GM12878 (cell line): ENCODE results near the gene ZNF507. TPM values are rescaled to one million over a fixed set of nuclear protein-coding genes. Genes with fewer than 3 reads are reported as not detected.

Experiments used
- ATAC-seq: fragments of 200-7000 bp; cut with Tn5 transposase; 3 replicates; pipeline ENCODE4 v1.9.1; 2020; ENCODE audit warnings: mild to moderate bottlenecking, moderate library complexity
- BruUV-seq: library from RNA; stranded (reverse); fragments of 400-500 nt; replicated peaks from 2 replicates; lab custom pipeline; 2021; lab: Mats Ljungman, UMichigan
- CTCF ChIA-PET: fragments of 300-600 bp; sonication (Branson Sonifier 250); formaldehyde crosslinking; extraction: SDS; loops from one replicate; lab custom pipeline; 2021; ENCODE audit warnings: inconsistent platforms; lab: Yijun Ruan, JAX
- POLR2A ChIA-PET: fragments of 350-600 bp; formaldehyde crosslinking; extraction: SDS; loops from one replicate; lab custom pipeline; 2021; ENCODE audit warnings: inconsistent platforms; lab: Charles Lee
- RAD21 ChIA-PET: fragments of 300-600 bp; sonication (Branson Sonifier 250); formaldehyde crosslinking; loops from one replicate; lab custom pipeline; 2023; ENCODE audit warnings: antibody characterized with exemption; ENCODE audit not compliant: unreplicated experiment; lab: Charles Lee
- SMC1A ChIA-PET: fragments of 300-600 bp; sonication (Branson Sonifier 250); formaldehyde crosslinking; loops from one replicate; lab custom pipeline; 2023; ENCODE audit not compliant: unreplicated experiment, uncharacterized antibody; lab: Charles Lee
- DNase-seq: peaks from one replicate; pipeline ENCODE4 v3.0.0-alpha.2; 2011; ENCODE audit warnings: low read depth, low spot score
- FAIRE-seq: peaks from 3 replicates; lab custom pipeline; 2011; peaks lifted over from hg19 to GRCh38; lab: Jason Lieb, UNC
- H2AFZ ChIP-seq: 2 replicates; pipeline ENCODE4 v1.6.0; 2011; ENCODE audit warnings: low read depth, low read length, control low read depth; ENCODE audit not compliant: control insufficient read depth
- H3K27ac ChIP-seq: 2 replicates; pipeline ENCODE4 v1.5.1; 2011; ENCODE audit warnings: control low read depth; ENCODE audit not compliant: control insufficient read depth, insufficient read depth
- H3K27me3 ChIP-seq, 2 experiments: replicated peaks in 1 of 2; 2 replicates each; pipeline versions ENCODE4 v1.6.0 to v1.6.1; 2011; ENCODE audit warnings: low read length in 1 of 2; ENCODE audit not compliant: control insufficient read depth in 2 of 2, insufficient read depth in 2 of 2
- H3K36me3 ChIP-seq, 2 experiments: 2 replicates each; pipeline ENCODE4 v1.5.1; 2011; ENCODE audit warnings: low read length in 1 of 2; ENCODE audit not compliant: control insufficient read depth in 2 of 2, insufficient read depth in 2 of 2
- H3K4me1 ChIP-seq: 2 replicates; pipeline ENCODE4 v1.6.1; 2011; ENCODE audit warnings: mild to moderate bottlenecking, low read length, moderate library complexity, mixed read lengths; ENCODE audit not compliant: control insufficient read depth, insufficient read depth
- H3K4me2 ChIP-seq: 2 replicates; pipeline ENCODE4 v1.6.0; 2011; ENCODE audit warnings: control low read depth; ENCODE audit not compliant: control insufficient read depth, insufficient read depth
- H3K4me3 ChIP-seq: fragments of 200-600 bp; sonication (generic); 2 replicates; pipeline ENCODE4 v1.5.1; 2016
- H3K79me2 ChIP-seq: 2 replicates; pipeline ENCODE4 v1.6.0; 2011; ENCODE audit warnings: low read length; ENCODE audit not compliant: control insufficient read depth, insufficient read depth
- H3K9ac ChIP-seq: 2 replicates; pipeline ENCODE4 v1.8.0; 2011; ENCODE audit warnings: low read length, control low read depth, mixed read lengths; ENCODE audit not compliant: control insufficient read depth, insufficient read depth
- H3K9me3 ChIP-seq: replicated peaks from 3 replicates; pipeline ENCODE4 v1.5.1; 2011; ENCODE audit warnings: mild to moderate bottlenecking, low read length; ENCODE audit not compliant: control insufficient read depth, insufficient read depth
- H4K20me1 ChIP-seq: 2 replicates; pipeline ENCODE4 v1.6.0; 2011; ENCODE audit not compliant: control insufficient read depth, insufficient read depth
- CREB1 ChIP-seq: IDR thresholded peaks from 2 replicates; pipeline ENCODE4 v1.6.1; 2012; ENCODE audit warnings: low read depth, mild to moderate bottlenecking, inconsistent platforms
- CUX1 ChIP-seq: IDR thresholded peaks from 2 replicates; pipeline ENCODE4 v1.6.1; 2012; ENCODE audit warnings: improper control_type of control experiment, low read depth, low read length; ENCODE audit not compliant: insufficient replicate concordance
- EZH2 ChIP-seq: IDR thresholded peaks from 2 replicates; pipeline ENCODE4 v1.6.1; 2012; ENCODE audit warnings: low read depth, mild to moderate bottlenecking, control low read depth, inconsistent platforms, low read length, borderline replicate concordance; ENCODE audit not compliant: control insufficient read depth
- HDGF ChIP-seq: fragments of 450-650 bp; IDR thresholded peaks from 2 replicates; pipeline ENCODE4 v1.6.1; 2016; ENCODE audit warnings: antibody characterized with exemption
- MXI1 ChIP-seq: fragments of 150-350 bp; IDR thresholded peaks from 2 replicates; pipeline ENCODE4 v1.6.1; 2011; ENCODE audit warnings: low read depth, mild to moderate bottlenecking, inconsistent platforms, low read length, improper control_type of control experiment
- MYB ChIP-seq: fragments of 150-350 bp; IDR thresholded peaks from 2 replicates; pipeline ENCODE4 v1.6.1; 2014; ENCODE audit warnings: mild to moderate bottlenecking, low read depth, low read length, borderline replicate concordance
- NFYA ChIP-seq: IDR thresholded peaks from 2 replicates; pipeline ENCODE4 v1.6.1; 2011; ENCODE audit warnings: low read depth, mild to moderate bottlenecking, low read length, improper control_type of control experiment, borderline replicate concordance
- NFYB ChIP-seq: IDR thresholded peaks from 2 replicates; pipeline ENCODE4 v1.6.1; 2011; ENCODE audit warnings: low read depth, mild to moderate bottlenecking, low read length, improper control_type of control experiment, moderate library complexity; ENCODE audit not compliant: insufficient read depth
- NR2C2 ChIP-seq: IDR thresholded peaks from 2 replicates; pipeline ENCODE4 v1.6.1; 2011; ENCODE audit warnings: borderline replicate concordance, low read depth; ENCODE audit not compliant: control insufficient read depth, insufficient read length
- PML ChIP-seq: IDR thresholded peaks from 2 replicates; pipeline ENCODE4 v1.6.1; 2012; ENCODE audit warnings: low read length, inconsistent platforms
- POLR2A ChIP-seq: IDR thresholded peaks from 2 replicates; pipeline ENCODE4 v1.6.1; 2011; ENCODE audit warnings: low read depth, mild to moderate bottlenecking, low read length
- RUNX3 ChIP-seq: IDR thresholded peaks from 2 replicates; pipeline ENCODE4 v1.6.1; 2012; ENCODE audit warnings: low read length, inconsistent platforms
- TCF7 ChIP-seq: IDR thresholded peaks from 2 replicates; pipeline ENCODE4 v1.6.1; 2014; ENCODE audit warnings: antibody characterized with exemption, borderline replicate concordance
- ZNF592 ChIP-seq: fragments of 450-650 bp; IDR thresholded peaks from 2 replicates; pipeline ENCODE4 v1.6.1; 2017; ENCODE audit warnings: mild to moderate bottlenecking, moderate library complexity
- ZZZ3 ChIP-seq: IDR thresholded peaks from 2 replicates; pipeline ENCODE4 v1.6.1; 2011; ENCODE audit warnings: low read depth; ENCODE audit not compliant: control insufficient read depth, insufficient read length
- WGBS: methylation state at CpG from one replicate; pipeline ENCODE4 v1.1.6; 2016; ENCODE audit warnings: low lambda C conversion rate; ENCODE audit not compliant: insufficient replicate concordance, insufficient coverage; ENCODE audit errors: missing lambda C conversion rate; 5-methylcytosine and 5-hydroxymethylcytosine counted together
- in situ Hi-C: fragments of 300-500 bp; cut with MboI; formaldehyde crosslinking; loops from 9 replicates; pipeline ENCODE4 v1.14.3; 2018; ENCODE audit warnings: mixed read lengths
- intact Hi-C: fragments of 100-400 bp; cut with micrococcal nuclease; formaldehyde crosslinking; loops from one replicate; pipeline ENCODE4 v1.14.2; 2022; ENCODE audit not compliant: unreplicated experiment
- polyA plus RNA-seq, 11 experiments: library from polyadenylated mRNA; depleted of rRNA in 4 of 11; unstranded in 6 of 11; stranded (reverse) in 5 of 11; fragments of >200 nt; fragmentation: Nextera tagmentation in 4 of 11; fragmentation: Illumina TruSeq in 1 of 11; extraction: Ambion mirVana in 4 of 11; extraction: Trizol in 1 of 11; gene quantifications; 1 replicate in 1 of 11; 2 replicates in 10 of 11; pipeline versions ENCODE4 v1.2.1 to v1.2.3, GENCODE V29; 2011 to 2016; ENCODE audit warnings: inconsistent platforms in 2 of 11, missing spikeins in 2 of 11, low read depth in 1 of 11
- total RNA-seq, 4 experiments: library from RNA; depleted of rRNA in 3 of 4; stranded (reverse); fragments of >200 nt in 3 of 4; fragmentation: Illumina TruSeq in 1 of 4; extraction: Trizol in 1 of 4; gene quantifications; 2 replicates each; pipeline versions ENCODE4 v1.2.1 to v1.2.3, GENCODE V29; 2013 to 2021

ZNF507 gene
- total and polyA plus RNA-seq, 10 of the 15 experiments (the other 5 are each of a cell fraction or from before 2014, with no cell fraction given): 2.3 to 18.4 (median 10.1) TPM

- Histone ChIP-seq H3K9ac (no peak overlapping the region), H3K36me3 (no peaks in the 10 kb centered on the region), H2AFZ (no peak overlapping the region), H3K27ac (no peak overlapping the region), H3K4me2 (no peak overlapping the region), H3K9me3 (no peaks in the 10 kb centered on the region), H3K27me3 (no peaks in the 10 kb centered on the region), H4K20me1 (no peaks in the 10 kb centered on the region), H3K79me2 (no peaks in the 10 kb centered on the region), H3K4me1 (no peaks in the 10 kb centered on the region), H3K4me3 (no peak overlapping the region)
- no peak for ATAC-seq
- intact Hi-C loops: no loop called here
- BruUV-seq: no TSS peak
- in situ Hi-C loops: no loop called here
- TF ChIP-seq CUX1 (no peak), RUNX3 (no peak), PML (no peak), CREB1 (no peak), NR2C2 (no peak), POLR2A (no peak), TCF7 (no peak), NFYB (no peak), HDGF (no peak), ZZZ3 (no peak), ZNF592 (no peak), EZH2 (no peak), MXI1 (no peak), MYB (no peak), NFYA (no peak)
- RAD21 ChIA-PET: no interaction called here
- POLR2A ChIA-PET: no interaction called here
- CTCF ChIA-PET: interaction anchor here (0.9 to 2.3 kb wide), 8 partner anchors 9 to 263 kb away, joined by 3 to 10 read pairs (median 4); no protein-coding TSS in a partner anchor
- FAIRE-seq: no peak
- SMC1A ChIA-PET: interaction anchor here (0.9 to 1.6 kb wide), 4 partner anchors 13 to 243 kb away, joined by 3 read pairs; no protein-coding TSS in a partner anchor
- no peak for DNase-seq
- WGBS: 54% methylated on average over 19 of the region's 19 CpGs
Observed at GRCh38 chr19:32337084-32337808, 8.2 kb upstream of the ZNF507 start.
